Heart right ventricle (tissue), 16 donors: ENCODE results near the gene APOO. TPM values are rescaled to one million over a fixed set of nuclear protein-coding genes. Genes with fewer than 3 reads are reported as not detected.

Source experiments
- ATAC-seq, 8 donors: fragments of 200-7000 bp; cut with Tn5 transposase; one replicate each; pipeline ENCODE4 v1.9.1; 2020; ENCODE audit warnings: mild to moderate bottlenecking in 8 of 8, moderate library complexity in 8 of 8, moderate number of reproducible peaks in 1 of 8
- DNase-seq, 2 donors: peaks; one replicate each; pipeline ENCODE4 v3.0.0-alpha.2; 2020
- H3K27ac ChIP-seq, 10 donors: fragments of 200-600 bp; sonication (generic) in 2 of 10; one replicate each; pipeline versions ENCODE4 v1.5.0 to v1.8.0; 2020 to 2022; ENCODE audit warnings: mild to moderate bottlenecking in 3 of 10
- H3K27me3 ChIP-seq, 7 donors: fragments of 200-600 bp; one replicate each; pipeline ENCODE4 v1.8.0; 2021 to 2022; ENCODE audit warnings: mild to moderate bottlenecking in 2 of 7
- H3K36me3 ChIP-seq, 9 donors: fragments of 200-600 bp; sonication (generic) in 1 of 9; one replicate each; pipeline versions ENCODE4 v1.5.0 to v1.8.0; 2020 to 2022; ENCODE audit warnings: mild to moderate bottlenecking in 2 of 9
- H3K4me1 ChIP-seq, 9 donors: fragments of 200-600 bp; sonication (generic) in 1 of 9; one replicate each; pipeline versions ENCODE4 v1.5.0 to v1.8.0; 2020 to 2022; ENCODE audit warnings: mild to moderate bottlenecking in 4 of 9
- H3K4me3 ChIP-seq, 10 donors: fragments of 200-600 bp; sonication (generic) in 2 of 10; one replicate each; pipeline versions ENCODE4 v1.5.0 to v1.8.0; 2020 to 2022; ENCODE audit warnings: mild to moderate bottlenecking in 7 of 10, moderate library complexity in 2 of 10
- H3K9me3 ChIP-seq, 11 donors: fragments of 200-600 bp in 10 of 11; sonication (generic) in 2 of 11; one replicate each; pipeline versions ENCODE4 v1.5.0 to v1.8.0; 2013 to 2022; ENCODE audit warnings: mild to moderate bottlenecking in 2 of 11, control low read depth in 1 of 11, moderate library complexity in 1 of 11
- WGBS, 2 donors: extraction: QIAGEN DNeasy Blood & Tissue Kit; methylation state at CpG; one replicate each; pipeline ENCODE4 v1.1.7; 2013; ENCODE audit warnings: inconsistent platforms in 1 of 2; 5-methylcytosine and 5-hydroxymethylcytosine counted together
- intact Hi-C, 10 donors: fragments of 100-400 bp; cut with DNase I; formaldehyde crosslinking; loops; one replicate each; pipeline versions ENCODE4 v1.11.1 to v1.14.2; 2022
- polyA plus RNA-seq, 2 donors: library from polyadenylated mRNA; stranded (reverse); fragments of 200-250 nt; gene quantifications; one replicate each; pipeline ENCODE4 v1.2.3, GENCODE V29; 2013
- total RNA-seq, 10 donors: library from RNA; stranded (reverse); fragmentation: NEBNext Ultra II Directional in 3 of 10; extraction: Animal tissue kit (Norgen Biotek cat#: 25700) in 3 of 10; gene quantifications; one replicate each; pipeline versions ENCODE4 v1.2.1 to v1.2.4, GENCODE V29; 2021 to 2023
- TF ChIP-seq, protein P1 (sequence below), 9 donors: fragments of 200-600 bp; sonication (generic) in 2 of 9; IDR thresholded peaks; one replicate each; pipeline versions ENCODE4 v1.5.0 to v1.8.0; 2021 to 2022; ENCODE audit warnings: antibody characterized with exemption in 9 of 9, mild to moderate bottlenecking in 5 of 9, moderate library complexity in 1 of 9
- donor health status: Arrhythmogenic right ventricular cardiomyopathy.
- donor health status: ischemic (EF 13 %, LVEDD 7.1; RV severe dilation, severe dysfunction).
- donor health status: healthy with polysubstance abuse.
- donor health status: DM: no; HTN: yes; CAD: no.
- donor health status: DM: no; HTN: no; CAD: no.
- donor health status: ischemic (EF 25% LVEDD 6.9; RV normal size, moderate dysfunction).
- donor health status: ischemic (EF 25% LVEDD 5.7; RV mildly dilated, moderate dysfunction).
- donor health status: healthy.
- donor health status: DM: yes; HTN: yes; CAD: no.
- donor health status: Ischemic cardiomyopathy.
- donor health status: ischemic (EF 35%, LVEDD 5.7; RV mildly dilated, moderate dysfunction).
- donor health status: nonischemic (EF 11% LVEDD 7.7; RV severe dilation, severe dysfunction).
- donor health status: DM: yes; HTN: yes; CAD: no.
- donor health status: PGD.
- donor health status: ischemic (EF 29% LVEDD 5.4; RV normal size, mild dysfunction).
- donor health status: nonischemic (EF 23%, LVEDD 6.1; RV moderate dilation, normal function).

APOO gene
- total and polyA plus RNA-seq, 12 donors, result 60.9 to 132 (median 102) TPM

DNA sequence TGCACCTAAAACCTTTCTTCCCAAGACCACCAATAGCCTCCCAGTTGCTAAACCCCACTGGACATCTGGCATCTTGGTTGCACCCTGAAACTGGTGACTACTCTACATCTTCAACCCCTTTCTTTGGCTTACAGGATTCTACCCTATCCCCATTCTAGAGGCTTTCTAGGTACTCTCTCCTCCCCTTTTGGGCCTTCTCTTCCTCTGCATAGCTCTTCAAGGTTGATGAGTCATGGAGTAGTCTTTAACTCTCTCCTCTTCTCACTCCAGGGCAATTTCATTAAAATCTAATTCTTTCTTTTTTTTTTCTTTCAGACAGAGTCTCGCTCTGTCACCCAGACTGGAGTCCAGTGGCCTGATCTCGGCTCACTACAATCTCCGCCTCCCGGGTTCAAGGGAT is 16.8 kb downstream of the APOO start:
- no peak for DNase-seq
- Histone ChIP-seq H3K36me3 (no peaks in the 10 kb centered on the region), H3K4me1 (no peaks in the 10 kb centered on the region), H3K9me3 (no peaks in the 10 kb centered on the region), H3K4me3 (no peak overlapping the region), H3K27ac (no peak overlapping the region), H3K27me3 (peaks cover 0 to 37% (median 0%) of the 10 kb centered on the region in 7 donors)
- WGBS, 2 donors, result 97 to 100% methylated on average over 4 of the region's 4 CpGs
- TF ChIP-seq, protein P1, sequence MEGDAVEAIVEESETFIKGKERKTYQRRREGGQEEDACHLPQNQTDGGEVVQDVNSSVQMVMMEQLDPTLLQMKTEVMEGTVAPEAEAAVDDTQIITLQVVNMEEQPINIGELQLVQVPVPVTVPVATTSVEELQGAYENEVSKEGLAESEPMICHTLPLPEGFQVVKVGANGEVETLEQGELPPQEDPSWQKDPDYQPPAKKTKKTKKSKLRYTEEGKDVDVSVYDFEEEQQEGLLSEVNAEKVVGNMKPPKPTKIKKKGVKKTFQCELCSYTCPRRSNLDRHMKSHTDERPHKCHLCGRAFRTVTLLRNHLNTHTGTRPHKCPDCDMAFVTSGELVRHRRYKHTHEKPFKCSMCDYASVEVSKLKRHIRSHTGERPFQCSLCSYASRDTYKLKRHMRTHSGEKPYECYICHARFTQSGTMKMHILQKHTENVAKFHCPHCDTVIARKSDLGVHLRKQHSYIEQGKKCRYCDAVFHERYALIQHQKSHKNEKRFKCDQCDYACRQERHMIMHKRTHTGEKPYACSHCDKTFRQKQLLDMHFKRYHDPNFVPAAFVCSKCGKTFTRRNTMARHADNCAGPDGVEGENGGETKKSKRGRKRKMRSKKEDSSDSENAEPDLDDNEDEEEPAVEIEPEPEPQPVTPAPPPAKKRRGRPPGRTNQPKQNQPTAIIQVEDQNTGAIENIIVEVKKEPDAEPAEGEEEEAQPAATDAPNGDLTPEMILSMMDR (IDR thresholded peaks at IDR 0.05), result no peak
- intact Hi-C loops, result loop anchor here in 1 of 10 donors (10.0 kb wide), 1 partner anchor 46 kb away; no protein-coding TSS in a partner anchor
- ATAC-seq, result no peak

GRCh38 chrX:23888887-23889501 is 18.7 kb downstream of the APOO start:
- TF ChIP-seq, protein P1 (IDR thresholded peaks at IDR 0.05), result no peak
- Histone ChIP-seq H3K4me1 (peaks cover 0 to 13% (median 0%) of the 10 kb centered on the region in 9 donors), H3K9me3 (no peaks in the 10 kb centered on the region), H3K27ac (no peak overlapping the region), H3K27me3 (peaks cover 0 to 34% (median 0%) of the 10 kb centered on the region in 7 donors), H3K36me3 (no peaks in the 10 kb centered on the region), H3K4me3 (no peak overlapping the region)
- no peak for ATAC-seq
- no peak for DNase-seq
- intact Hi-C loops, result no loop called here
- 83 to 95% methylated on average over 3 of the region's 3 CpGs for WGBS, 2 donors

DNA sequence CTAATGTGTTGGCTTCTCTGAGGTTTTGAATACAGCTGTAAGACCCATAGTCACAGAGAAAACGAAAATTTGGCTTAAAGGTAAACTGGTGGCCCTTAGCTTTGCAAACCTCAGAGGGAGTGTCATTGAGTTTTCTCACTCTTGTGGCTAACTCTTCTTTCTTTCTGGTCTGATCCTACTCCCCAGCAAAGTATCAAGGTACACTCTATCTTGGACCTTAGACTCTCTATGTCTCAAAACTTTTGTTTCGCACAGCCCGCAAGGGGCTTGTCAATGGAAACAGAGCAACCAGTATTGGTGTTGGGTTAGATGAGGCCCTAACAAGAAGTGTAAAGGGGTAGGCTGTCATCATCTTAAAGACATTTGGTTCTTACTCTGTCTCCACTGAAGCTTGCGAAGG is 19.8 kb downstream of the APOO start:
- Histone ChIP-seq H3K9me3 (no peaks in the 10 kb centered on the region), H3K4me1 (peaks cover 0 to 19% (median 0%) of the 10 kb centered on the region in 9 donors), H3K4me3 (no peak overlapping the region), H3K27me3 (peaks cover 0 to 23% (median 0%) of the 10 kb centered on the region in 7 donors), H3K36me3 (no peaks in the 10 kb centered on the region), H3K27ac (no peak overlapping the region)
- DNase-seq (no peak), ATAC-seq (no peak)
- WGBS, 2 donors, result 96 to 98% methylated on average over 4 of the region's 4 CpGs
- TF ChIP-seq, protein P1 (IDR thresholded peaks at IDR 0.05), result no peak
- intact Hi-C loops, result no loop called here

GRCh38 chrX:23887451-23887850 is 20.3 kb downstream of the APOO start:
- peaks cover 0 to 23% (median 0%) of the 10 kb centered on the region in 7 donors for H3K27me3 ChIP-seq
- peaks cover 0 to 19% (median 0%) of the 10 kb centered on the region in 9 donors for H3K4me1 ChIP-seq
- DNase-seq (no peak), ATAC-seq (no peak)
- TF ChIP-seq, protein P1 (IDR thresholded peaks at IDR 0.05), result no peak
- no peaks in the 10 kb centered on the region for H3K9me3 ChIP-seq
- intact Hi-C loops, result no loop called here
- no peaks in the 10 kb centered on the region for H3K36me3 ChIP-seq
- no peak overlapping the region for H3K27ac ChIP-seq
- H3K4me3 ChIP-seq, result no peak overlapping the region
- WGBS, 2 donors, result 89 to 93% methylated on average over 6 of the region's 6 CpGs
